ENCODE measurements around the gene SGCD. TPM values are rescaled to one million over a fixed set of nuclear protein-coding genes. Genes with fewer than 3 reads are reported as not detected.

Gene SGCD
- total RNA-seq, 4 donors from 2014 or later: 0.53 to 2.3 (median 1.2) TPM

DNA sequence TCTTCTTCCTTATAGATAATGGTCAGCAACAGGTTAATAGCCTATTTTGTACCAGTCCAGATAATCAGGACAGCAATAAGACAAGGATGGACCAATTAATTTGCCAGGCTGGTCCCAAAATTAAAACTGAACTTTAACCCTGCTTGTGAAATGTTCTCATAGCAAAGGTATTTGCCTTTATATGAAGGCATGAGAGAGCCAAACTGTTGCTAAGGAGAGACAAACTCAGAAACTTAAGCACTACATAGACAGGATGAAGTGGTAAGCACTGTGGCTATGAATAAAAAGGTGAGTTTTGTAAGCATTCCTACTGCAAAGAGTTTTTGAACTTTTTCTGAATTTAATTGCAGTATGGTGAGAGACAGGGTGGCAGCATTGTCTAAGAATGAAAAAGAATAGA is 348.4 kb downstream of the SGCD start:
- TF ChIP-seq POLR2A (IDR thresholded peaks at IDR 0.05): no peak
- TF ChIP-seq, protein P1, sequence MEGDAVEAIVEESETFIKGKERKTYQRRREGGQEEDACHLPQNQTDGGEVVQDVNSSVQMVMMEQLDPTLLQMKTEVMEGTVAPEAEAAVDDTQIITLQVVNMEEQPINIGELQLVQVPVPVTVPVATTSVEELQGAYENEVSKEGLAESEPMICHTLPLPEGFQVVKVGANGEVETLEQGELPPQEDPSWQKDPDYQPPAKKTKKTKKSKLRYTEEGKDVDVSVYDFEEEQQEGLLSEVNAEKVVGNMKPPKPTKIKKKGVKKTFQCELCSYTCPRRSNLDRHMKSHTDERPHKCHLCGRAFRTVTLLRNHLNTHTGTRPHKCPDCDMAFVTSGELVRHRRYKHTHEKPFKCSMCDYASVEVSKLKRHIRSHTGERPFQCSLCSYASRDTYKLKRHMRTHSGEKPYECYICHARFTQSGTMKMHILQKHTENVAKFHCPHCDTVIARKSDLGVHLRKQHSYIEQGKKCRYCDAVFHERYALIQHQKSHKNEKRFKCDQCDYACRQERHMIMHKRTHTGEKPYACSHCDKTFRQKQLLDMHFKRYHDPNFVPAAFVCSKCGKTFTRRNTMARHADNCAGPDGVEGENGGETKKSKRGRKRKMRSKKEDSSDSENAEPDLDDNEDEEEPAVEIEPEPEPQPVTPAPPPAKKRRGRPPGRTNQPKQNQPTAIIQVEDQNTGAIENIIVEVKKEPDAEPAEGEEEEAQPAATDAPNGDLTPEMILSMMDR (IDR thresholded peaks at IDR 0.05): no peak
- intact Hi-C loops (cut with DNase I; ENCODE audit: low total_unique reads): no loop called here
- no peak overlapping the region for H3K4me3 ChIP-seq (ENCODE audit: low read depth, poor library complexity, severe bottlenecking)
- DNase-seq (ENCODE audit: low spot score in 2 of 2): no peak

DNA sequence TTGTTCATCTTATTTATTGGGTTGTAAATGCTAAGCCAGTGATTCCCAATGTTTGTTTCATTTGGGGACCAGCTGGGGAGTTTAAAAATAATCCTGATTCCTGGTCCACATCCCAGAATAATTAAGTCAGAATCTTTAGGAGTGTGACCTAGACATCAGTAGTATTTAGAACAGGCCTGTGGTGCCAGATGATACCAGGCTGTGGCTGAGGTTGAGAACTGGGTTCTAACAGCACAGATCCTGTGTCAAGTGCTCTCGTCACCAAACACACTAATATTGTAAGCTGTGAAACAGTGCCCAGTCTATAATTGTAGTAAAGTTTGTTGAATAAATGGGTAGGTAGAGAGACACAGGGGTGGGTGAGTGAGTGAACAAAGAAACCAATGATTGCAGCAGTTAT is 351.0 kb downstream of the SGCD start:
- intact Hi-C loops (cut with DNase I; ENCODE audit: low total_unique reads): no loop called here

DNA sequence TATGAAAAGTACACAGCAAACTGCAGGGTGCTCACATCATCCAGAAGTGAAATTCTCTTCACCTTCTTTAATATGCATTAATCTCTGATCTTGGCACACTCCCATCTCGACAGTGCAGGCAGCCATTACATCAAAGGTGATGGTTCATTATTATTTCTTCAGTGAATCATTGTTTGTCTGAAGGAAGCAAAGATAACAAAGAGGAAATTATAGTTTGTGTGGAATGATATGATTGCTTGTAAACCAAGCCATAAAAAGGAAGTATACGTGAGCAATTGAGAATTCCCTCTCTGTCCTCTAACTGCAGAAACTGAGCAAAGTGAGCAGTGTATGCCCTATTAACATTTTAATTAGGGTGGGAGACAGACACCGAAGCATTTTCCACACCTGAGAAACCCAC is 351.5 kb downstream of the SGCD start:
- WGBS, 2 donors: 56 to 70% methylated on average over 3 of the region's 3 CpGs
- intact Hi-C loops (cut with DNase I; ENCODE audit: low total_unique reads): no loop called here
- TF ChIP-seq, protein P1 (IDR thresholded peaks at IDR 0.05): no peak
- TF ChIP-seq POLR2A (IDR thresholded peaks at IDR 0.05): no peak
- no peak overlapping the region for H3K4me3 ChIP-seq (ENCODE audit: low read depth, poor library complexity, severe bottlenecking)
- DNase-seq (ENCODE audit: low spot score in 2 of 2): no peak

More for the DNA sequence above, 351.0 kb downstream of the SGCD start:
- TF ChIP-seq, protein P1 (IDR thresholded peaks at IDR 0.05): no peak
- TF ChIP-seq POLR2A (IDR thresholded peaks at IDR 0.05): no peak
- no peak overlapping the region for H3K4me3 ChIP-seq (ENCODE audit: low read depth, poor library complexity, severe bottlenecking)
- 82 to 89% methylated on average over 1 of the region's 1 CpG for WGBS, 2 donors
- no peak for DNase-seq (ENCODE audit: low spot score in 2 of 2)

DNA sequence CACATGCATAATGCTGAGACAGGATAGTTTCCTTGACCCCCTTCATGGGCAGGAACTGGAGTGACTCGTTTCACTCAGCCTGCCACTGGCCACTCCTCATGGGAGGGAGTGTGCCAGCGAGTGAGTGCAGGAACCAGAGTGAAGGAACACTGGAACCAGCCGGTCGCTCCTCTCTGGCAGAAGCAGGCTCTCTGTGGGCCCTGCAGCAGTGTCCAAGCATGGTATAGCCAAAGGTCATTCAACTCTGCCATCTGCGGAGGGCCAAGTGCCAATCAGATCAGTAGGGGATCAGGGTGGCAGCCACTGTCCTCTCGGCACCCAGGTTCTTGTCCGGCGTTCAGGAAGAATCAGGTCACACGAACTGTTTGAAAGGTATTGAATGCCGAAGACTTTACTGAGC is 353.9 kb downstream of the SGCD start:
- intact Hi-C loops (cut with DNase I; ENCODE audit: low total_unique reads): no loop called here
- no peak for TF ChIP-seq POLR2A (IDR thresholded peaks at IDR 0.05)
- TF ChIP-seq, protein P1 (IDR thresholded peaks at IDR 0.05): no peak
- H3K4me3 ChIP-seq (ENCODE audit: low read depth, poor library complexity, severe bottlenecking): no peak overlapping the region
- 70 to 71% methylated on average over 8 to 10 of the region's 10 CpGs for WGBS, 2 donors
- no peak for DNase-seq (ENCODE audit: low spot score in 2 of 2)

DNA sequence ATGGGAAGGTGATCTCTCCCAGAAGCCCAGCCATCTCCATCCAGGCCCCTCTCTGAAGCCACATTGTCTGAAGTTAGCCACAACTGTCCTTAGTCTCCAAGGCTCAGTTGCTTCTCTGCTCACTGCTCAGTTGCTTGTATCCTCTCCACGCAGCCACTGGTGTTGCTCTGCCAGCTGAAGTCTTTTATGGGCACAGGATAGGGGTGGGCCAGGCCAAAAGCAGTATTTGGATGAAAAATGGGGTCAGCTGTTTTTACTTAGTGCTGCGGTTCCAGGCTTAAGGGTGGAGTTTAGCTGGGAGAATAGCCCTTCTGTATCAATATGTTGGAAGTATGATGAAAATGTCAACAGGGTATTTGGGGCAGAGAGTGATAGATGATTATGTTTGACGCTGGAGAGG is 354.3 kb downstream of the SGCD start:
- WGBS, 2 donors: 59 to 63% methylated on average over 3 of the region's 3 CpGs
- DNase-seq (ENCODE audit: low spot score in 2 of 2): no peak
- TF ChIP-seq POLR2A (IDR thresholded peaks at IDR 0.05): no peak
- TF ChIP-seq, protein P1 (IDR thresholded peaks at IDR 0.05): no peak
- H3K4me3 ChIP-seq (ENCODE audit: low read depth, poor library complexity, severe bottlenecking): no peak overlapping the region
- intact Hi-C loops (cut with DNase I; ENCODE audit: low total_unique reads): no loop called here

DNA sequence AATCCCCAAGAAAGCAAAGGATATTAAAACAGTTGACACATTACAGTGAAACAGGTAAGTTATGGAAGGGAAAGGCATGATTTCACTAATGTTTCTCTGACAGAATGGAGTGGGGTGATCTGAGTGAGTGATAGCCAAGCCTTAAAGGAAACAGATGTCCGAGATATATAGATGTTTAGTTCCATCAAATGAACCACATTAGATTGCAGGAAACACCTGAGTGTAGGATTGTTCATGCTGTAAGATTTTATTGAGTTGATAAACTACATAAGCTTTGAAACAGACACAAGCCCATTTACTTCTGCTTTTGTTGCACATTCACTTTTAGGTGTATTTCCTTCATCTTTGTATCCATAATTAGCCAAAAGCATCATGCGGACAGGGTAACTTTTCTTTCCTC is 356.0 kb downstream of the SGCD start:
- 65 to 78% methylated on average over 2 of the region's 2 CpGs for WGBS, 2 donors
- TF ChIP-seq POLR2A (IDR thresholded peaks at IDR 0.05): no peak
- H3K4me3 ChIP-seq (ENCODE audit: low read depth, poor library complexity, severe bottlenecking): no peak overlapping the region
- DNase-seq (ENCODE audit: low spot score in 2 of 2): no peak
- intact Hi-C loops (cut with DNase I; ENCODE audit: low total_unique reads): no loop called here
